Measurements from ENCODE around the gene GTPBP1. TPM values are rescaled to one million over a fixed set of nuclear protein-coding genes. Genes with fewer than 3 reads are reported as not detected.

GTPBP1 gene
- total and polyA plus RNA-seq, 2 of the 13 experiments (the other 11 are each of a cell fraction or from before 2014, with no cell fraction given): 22.3 to 27.0 TPM

- TF ChIP-seq ZBTB40 (IDR thresholded peaks at IDR 0.05) (no peak), ZBTB40 (CRISPR knock-in tag; IDR thresholded peaks at IDR 0.05) (no peak), ZNF770 (CRISPR knock-in tag; IDR thresholded peaks at IDR 0.05) (peak; percentile 27; the same call in 1 of the 2 replicates), MTF1 (CRISPR knock-in tag; IDR thresholded peaks at IDR 0.05) (no peak), HMG20B (CRISPR knock-in tag; conservative IDR thresholded peaks at IDR 0.05) (no peak), HMG20A (CRISPR knock-in tag; IDR thresholded peaks at IDR 0.05; ENCODE audit: borderline replicate concordance) (peak; percentile 23; the same call in 1 of the 2 replicates), KAT7 (CRISPR knock-in tag; IDR thresholded peaks at IDR 0.05; ENCODE audit: borderline replicate concordance) (no peak), KDM2A (CRISPR knock-in tag; IDR thresholded peaks at IDR 0.05; ENCODE audit: borderline replicate concordance, low read depth) (no peak; the same call in none of the 2 replicates), BORCS8-MEF2B (CRISPR knock-in tag; IDR thresholded peaks at IDR 0.05) (no peak; the same call in none of the 2 replicates), SMARCE1 (IDR thresholded peaks at IDR 0.05; ENCODE audit: borderline replicate concordance) (no peak), ZNF276 (CRISPR knock-in tag; IDR thresholded peaks at IDR 0.05; ENCODE audit: low read depth) (0 out of 2 replicates have a peak, but pooled peaks have one; percentile 31), ELF3 (CRISPR knock-in tag; IDR thresholded peaks at IDR 0.05) (peak; percentile 63), FOXP1 (IDR thresholded peaks at IDR 0.05) (peak; percentile 53; the same call in 1 of the 2 replicates), FOXP1 (CRISPR knock-in tag; IDR thresholded peaks at IDR 0.05) (no peak; the same call in 1 of the 2 replicates)
Measured at GRCh38 chr22:38705235-38706100, at the start of gene GTPBP1 (continued).
